8988T (cell line): ENCODE results near the gene FYB2.
"Not testable (repeated sequence)": the region's sequence is repeated elsewhere in the genome, so short reads cannot be mapped to it uniquely, and the experiment has no call there.

ENCODE experiments used
- DNase-seq: peaks from one replicate; pipeline ENCODE4 v3.0.0; 2011

Gene FYB2

GRCh38 chr1:56788102-56788501, 31.1 kb downstream of the FYB2 start:
- no peak for DNase-seq

GRCh38 chr1:56787330-56787729, 31.9 kb downstream of the FYB2 start:
- DNase-seq, result no peak

- no peak for DNase-seq
Observed at GRCh38 chr1:56782773-56783172, 36.4 kb downstream of the FYB2 start.

- DNase-seq, result no peak
Observed at GRCh38 chr1:56780826-56781225, 38.4 kb downstream of the FYB2 start.

GRCh38 chr1:56780128-56780750, 39.0 kb downstream of the FYB2 start:
- no peak for DNase-seq

GRCh38 chr1:56777972-56778371, 41.2 kb downstream of the FYB2 start:
- no peak for DNase-seq

- DNase-seq, result not testable (repeated sequence)
Observed at GRCh38 chr1:56774732-56775131, 44.5 kb downstream of the FYB2 start.

- no peak for DNase-seq
Observed at GRCh38 chr1:56774067-56774609, 45.1 kb downstream of the FYB2 start.

- DNase-seq, result no peak
Observed at GRCh38 chr1:56773341-56774066, 45.7 kb downstream of the FYB2 start.

- DNase-seq, result no peak
Observed at GRCh38 chr1:56771717-56772116, 47.5 kb downstream of the FYB2 start.

GRCh38 chr1:56758794-56759193, 60.4 kb downstream of the FYB2 start:
- DNase-seq, result no peak

- DNase-seq, result no peak
Observed at GRCh38 chr1:56758135-56758534, 61.1 kb downstream of the FYB2 start.

- no peak for DNase-seq
Observed at GRCh38 chr1:56755911-56756310, 63.3 kb downstream of the FYB2 start.

GRCh38 chr1:56754708-56755479, 64.3 kb downstream of the FYB2 start:
- no peak for DNase-seq

GRCh38 chr1:56745231-56745630, 74.0 kb downstream of the FYB2 start:
- no peak for DNase-seq

- DNase-seq, result no peak
Observed at GRCh38 chr1:56728964-56729363, 90.2 kb downstream of the FYB2 start.

- DNase-seq, result no peak
Observed at GRCh38 chr1:56726706-56727105, 92.5 kb downstream of the FYB2 start.

GRCh38 chr1:56719171-56719570, 100.0 kb downstream of the FYB2 start:
- no peak for DNase-seq

- no peak for DNase-seq
Observed at GRCh38 chr1:56715156-56715555, 104.0 kb downstream of the FYB2 start.

GRCh38 chr1:56713112-56713511, 106.1 kb downstream of the FYB2 start:
- no peak for DNase-seq

- no peak for DNase-seq
Observed at GRCh38 chr1:56712150-56712549, 107.1 kb downstream of the FYB2 start.

- no peak for DNase-seq
Observed at GRCh38 chr1:56710646-56711045, 108.6 kb downstream of the FYB2 start.

GRCh38 chr1:56709995-56710394, 109.2 kb downstream of the FYB2 start:
- no peak for DNase-seq
